Neuron (in vitro differentiated cells): Measurements from ENCODE around the gene SLC25A1.

Experiments
- H2AFZ ChIP-seq: one replicate; pipeline ENCODE4 v1.6.1; 2013; ENCODE audit warnings: low read depth, mild to moderate bottlenecking, inconsistent platforms, low read length, moderate library complexity
- H3K27me3 ChIP-seq: one replicate; pipeline ENCODE4 v1.6.1; 2013; ENCODE audit warnings: low read length; ENCODE audit not compliant: insufficient read depth
- H3K36me3 ChIP-seq: one replicate; pipeline ENCODE4 v1.6.1; 2013; ENCODE audit warnings: low read length; ENCODE audit not compliant: insufficient read depth
- H3K4me1 ChIP-seq: one replicate; pipeline ENCODE4 v1.6.1; 2013; ENCODE audit warnings: low read length; ENCODE audit not compliant: insufficient read depth
- H3K4me3 ChIP-seq: 2 replicates; pipeline ENCODE4 v1.5.1; 2013; ENCODE audit warnings: mild to moderate bottlenecking, low read length, moderate library complexity
- H3K9me3 ChIP-seq: one replicate; pipeline ENCODE4 v1.6.1; 2013; ENCODE audit warnings: low read length

Gene SLC25A1

GRCh38 chr22:19152942-19153883, 25.3 kb downstream of the SLC25A1 start:
- H3K36me3 ChIP-seq, result no peaks in the 10 kb centered on the region
- H3K4me1 ChIP-seq, result no peaks in the 10 kb centered on the region
- H2AFZ ChIP-seq, result no peak overlapping the region
- H3K27me3 ChIP-seq, result peaks cover 54% of the 10 kb centered on the region
- peaks cover 5% of the 10 kb centered on the region for H3K9me3 ChIP-seq
- H3K4me3 ChIP-seq, result no peak overlapping the region

- H3K4me1 ChIP-seq, result no peaks in the 10 kb centered on the region
- H3K27me3 ChIP-seq, result peaks cover 70% of the 10 kb centered on the region
- peaks cover 5% of the 10 kb centered on the region for H3K9me3 ChIP-seq
- no peak overlapping the region for H2AFZ ChIP-seq
- no peak overlapping the region for H3K4me3 ChIP-seq
- no peaks in the 10 kb centered on the region for H3K36me3 ChIP-seq
These were observed 27.0 kb downstream of the SLC25A1 start for GRCh38 chr22:19151329-19152191.

- H3K27me3 ChIP-seq, result peaks cover 76% of the 10 kb centered on the region
- H3K4me1 ChIP-seq, result no peaks in the 10 kb centered on the region
- H2AFZ ChIP-seq, result no peak overlapping the region
- H3K36me3 ChIP-seq, result no peaks in the 10 kb centered on the region
- peaks cover 5% of the 10 kb centered on the region for H3K9me3 ChIP-seq
- H3K4me3 ChIP-seq, result no peak overlapping the region
These were observed 27.8 kb downstream of the SLC25A1 start for GRCh38 chr22:19150482-19151328.

- H2AFZ ChIP-seq, result no peak within 1 kb of the TSS
- H3K4me1 ChIP-seq, result no peaks in the 10 kb centered on the region
- no peak within 1 kb of the TSS for H3K4me3 ChIP-seq
- H3K9me3 ChIP-seq, result peaks cover 5% of the 10 kb centered on the region
- H3K27me3 ChIP-seq, result peaks cover 76% of the 10 kb centered on the region
- no peaks in the 10 kb centered on the region for H3K36me3 ChIP-seq
These were observed 28.5 kb downstream of the SLC25A1 start, which contains the start of gene GSC2 for GRCh38 chr22:19149991-19150390. Gene GSC2 (minus strand): TSS chr22:19150292. CDS start chr22:19150283, 9 bp downstream.

GRCh38 chr22:19149047-19149883, 29.3 kb downstream of the SLC25A1 start:
- Histone ChIP-seq H3K36me3 (no peaks in the 10 kb centered on the region), H2AFZ (no peak overlapping the region), H3K4me3 (no peak overlapping the region)

GRCh38 chr22:19148417-19149046, 30.0 kb downstream of the SLC25A1 start:
- Histone ChIP-seq H3K4me3 (no peak overlapping the region), H2AFZ (no peak overlapping the region), H3K4me1 (peaks cover 4% of the 10 kb centered on the region), H3K36me3 (no peaks in the 10 kb centered on the region), H3K9me3 (peaks cover 5% of the 10 kb centered on the region), H3K27me3 (peaks cover 71% of the 10 kb centered on the region)

More at GRCh38 chr22:19149047-19149883, 29.3 kb downstream of the SLC25A1 start:
- Histone ChIP-seq H3K9me3 (peaks cover 5% of the 10 kb centered on the region), H3K27me3 (peaks cover 76% of the 10 kb centered on the region), H3K4me1 (no peaks in the 10 kb centered on the region)

- Histone ChIP-seq H3K9me3 (peaks cover 5% of the 10 kb centered on the region), H2AFZ (no peak overlapping the region), H3K4me3 (no peak overlapping the region), H3K4me1 (peaks cover 4% of the 10 kb centered on the region), H3K36me3 (peaks cover 4% of the 10 kb centered on the region), H3K27me3 (peaks cover 62% of the 10 kb centered on the region)
These were observed 31.2 kb downstream of the SLC25A1 start for GRCh38 chr22:19147195-19147780.

- H3K27me3 ChIP-seq, result peaks cover 53% of the 10 kb centered on the region
- peaks cover 12% of the 10 kb centered on the region for H3K36me3 ChIP-seq
- H3K9me3 ChIP-seq, result peaks cover 4% of the 10 kb centered on the region
- H3K4me1 ChIP-seq, result peaks cover 4% of the 10 kb centered on the region
- H3K4me3 ChIP-seq, result no peak overlapping the region
- no peak overlapping the region for H2AFZ ChIP-seq
These were observed 32.1 kb downstream of the SLC25A1 start for GRCh38 chr22:19146215-19146968.

GRCh38 chr22:19143967-19144400, 34.6 kb downstream of the SLC25A1 start:
- H3K27me3 ChIP-seq, result peaks cover 30% of the 10 kb centered on the region
- peaks cover 4% of the 10 kb centered on the region for H3K4me1 ChIP-seq
- peak overlapping the region; percentile 96 for H3K4me3 ChIP-seq
- no peak overlapping the region for H2AFZ ChIP-seq
- peaks cover 36% of the 10 kb centered on the region for H3K36me3 ChIP-seq
- H3K9me3 ChIP-seq, result peaks cover 4% of the 10 kb centered on the region

- peaks cover 22% of the 10 kb centered on the region for H3K27me3 ChIP-seq
- H3K4me3 ChIP-seq, result peak overlapping the region; percentile 96
- no peak overlapping the region for H2AFZ ChIP-seq
- H3K9me3 ChIP-seq, result no peaks in the 10 kb centered on the region
- peaks cover 43% of the 10 kb centered on the region for H3K36me3 ChIP-seq
- peaks cover 4% of the 10 kb centered on the region for H3K4me1 ChIP-seq
These were observed 35.3 kb downstream of the SLC25A1 start for GRCh38 chr22:19143212-19143611.

GRCh38 chr22:19142394-19142793, 36.1 kb downstream of the SLC25A1 start:
- H2AFZ ChIP-seq, result no peak overlapping the region
- H3K9me3 ChIP-seq, result no peaks in the 10 kb centered on the region
- peaks cover 4% of the 10 kb centered on the region for H3K4me1 ChIP-seq
- H3K27me3 ChIP-seq, result peaks cover 14% of the 10 kb centered on the region
- no peak overlapping the region for H3K4me3 ChIP-seq
- peaks cover 52% of the 10 kb centered on the region for H3K36me3 ChIP-seq
